Measurements from ENCODE around the gene OR10P1.

DNA sequence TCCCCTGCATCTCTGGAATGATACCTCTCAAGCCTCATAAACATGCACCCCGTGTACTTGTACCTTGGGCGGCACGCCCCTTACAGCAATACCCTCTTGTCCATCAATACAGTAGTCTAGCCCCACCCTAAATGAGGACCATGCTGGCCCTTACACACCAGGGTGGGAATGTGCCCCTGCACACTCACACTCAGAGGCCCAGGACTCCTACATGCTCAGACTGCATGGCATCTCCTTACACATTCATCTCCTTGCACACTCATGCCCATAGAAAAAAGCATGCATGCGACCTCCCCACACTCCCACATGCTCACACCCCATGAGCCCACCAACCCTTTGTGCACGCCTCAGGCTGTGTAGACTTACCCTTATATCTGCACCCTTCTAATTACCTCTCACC, 49.0 kb downstream of the OR10P1 start:
- TF ChIP-seq POLR2A (IDR thresholded peaks at IDR 0.05) = no peak
- TF ChIP-seq, protein P1, sequence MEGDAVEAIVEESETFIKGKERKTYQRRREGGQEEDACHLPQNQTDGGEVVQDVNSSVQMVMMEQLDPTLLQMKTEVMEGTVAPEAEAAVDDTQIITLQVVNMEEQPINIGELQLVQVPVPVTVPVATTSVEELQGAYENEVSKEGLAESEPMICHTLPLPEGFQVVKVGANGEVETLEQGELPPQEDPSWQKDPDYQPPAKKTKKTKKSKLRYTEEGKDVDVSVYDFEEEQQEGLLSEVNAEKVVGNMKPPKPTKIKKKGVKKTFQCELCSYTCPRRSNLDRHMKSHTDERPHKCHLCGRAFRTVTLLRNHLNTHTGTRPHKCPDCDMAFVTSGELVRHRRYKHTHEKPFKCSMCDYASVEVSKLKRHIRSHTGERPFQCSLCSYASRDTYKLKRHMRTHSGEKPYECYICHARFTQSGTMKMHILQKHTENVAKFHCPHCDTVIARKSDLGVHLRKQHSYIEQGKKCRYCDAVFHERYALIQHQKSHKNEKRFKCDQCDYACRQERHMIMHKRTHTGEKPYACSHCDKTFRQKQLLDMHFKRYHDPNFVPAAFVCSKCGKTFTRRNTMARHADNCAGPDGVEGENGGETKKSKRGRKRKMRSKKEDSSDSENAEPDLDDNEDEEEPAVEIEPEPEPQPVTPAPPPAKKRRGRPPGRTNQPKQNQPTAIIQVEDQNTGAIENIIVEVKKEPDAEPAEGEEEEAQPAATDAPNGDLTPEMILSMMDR (IDR thresholded peaks at IDR 0.05) = no peak

Measured in Peyer's patch (tissue), 4 donors.